GM18502 (cell line): ENCODE results near the gene CNBP.
"Not testable (repeated sequence)": the region's sequence is repeated elsewhere in the genome, so short reads cannot be mapped to it uniquely, and the experiment has no call there.

Experiments
- ATAC-seq: cut with Tn5 transposase; IDR thresholded peaks from one replicate; pipeline ENCODE4 v1.9.1; 2021; ENCODE audit warnings: mild to moderate bottlenecking; ENCODE audit not compliant: unreplicated experiment, poor library complexity

Gene CNBP

GRCh38 chr3:129187857-129188256, 4.2 kb upstream of the CNBP start:
- ATAC-seq: no peak

GRCh38 chr3:129185783-129186182, 2.1 kb upstream of the CNBP start:
- no peak for ATAC-seq

GRCh38 chr3:129184784-129185542, 1.3 kb upstream of the CNBP start:
- not testable (repeated sequence) for ATAC-seq

GRCh38 chr3:129184396-129184657, 631 bp upstream of the CNBP start:
- ATAC-seq: peak; percentile 9

DNA sequence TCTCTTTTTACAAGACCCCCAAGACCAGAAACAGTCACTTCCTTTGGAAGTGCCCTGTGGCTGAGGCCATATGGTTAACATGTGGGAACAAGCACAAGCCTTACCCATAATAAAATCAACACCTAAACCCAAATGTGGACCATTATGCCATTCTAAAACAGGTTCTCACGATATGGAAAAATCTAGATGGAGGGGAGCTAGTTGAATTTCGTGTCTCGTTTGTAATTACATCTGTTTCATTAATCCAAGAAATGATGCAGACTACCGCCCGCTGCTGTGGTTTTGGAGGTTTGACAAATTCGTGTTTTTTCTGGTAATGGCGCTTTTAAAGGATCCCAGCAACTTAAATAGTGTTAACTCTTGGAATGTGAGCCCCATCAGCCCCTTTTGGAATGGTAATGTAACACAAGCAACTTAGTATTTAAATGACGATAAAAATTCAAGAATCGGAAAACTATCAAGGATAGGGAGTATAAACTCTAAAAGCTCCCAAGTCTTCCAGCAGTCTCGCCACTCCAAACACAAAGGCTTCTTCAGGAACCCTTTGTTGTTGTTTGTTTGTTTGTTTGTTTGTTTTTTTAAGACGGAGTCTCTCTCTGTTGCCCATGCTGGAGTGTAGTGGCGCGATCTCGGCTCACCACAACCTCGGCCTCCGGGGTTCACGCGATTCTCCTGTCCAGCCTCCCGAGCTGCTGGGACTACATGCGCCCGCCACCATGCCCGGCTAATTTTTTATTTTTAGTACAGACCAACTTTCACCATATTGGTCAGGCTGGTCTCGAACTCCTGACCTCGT, 1.1 kb downstream of the CNBP start:
- ATAC-seq: no peak

GRCh38 chr3:129181819-129182218, 1.9 kb downstream of the CNBP start:
- ATAC-seq: no peak

GRCh38 chr3:129180461-129180860, 3.2 kb downstream of the CNBP start:
- ATAC-seq: no peak

- no peak for ATAC-seq
These were observed 7.6 kb downstream of the CNBP start for GRCh38 chr3:129176051-129176450.

GRCh38 chr3:129173725-129174124, 10.0 kb downstream of the CNBP start:
- ATAC-seq: no peak

DNA sequence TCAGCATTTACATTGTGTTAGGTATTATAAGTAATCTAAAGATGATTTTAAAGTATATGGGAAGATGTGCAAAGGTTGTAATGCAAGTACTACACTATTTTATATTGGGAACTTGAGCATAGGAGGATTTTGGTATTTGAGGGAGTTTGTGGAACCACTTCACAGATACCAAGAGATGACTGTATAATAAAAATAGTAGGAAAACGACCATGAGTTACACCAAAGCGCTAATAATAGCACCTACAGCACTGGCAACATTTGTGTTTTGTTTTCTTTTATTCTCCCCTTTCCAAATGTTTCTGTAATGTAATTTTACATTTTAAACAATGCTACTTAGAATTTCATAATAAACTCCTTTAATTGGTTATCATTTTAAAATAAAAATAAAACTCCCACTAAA, 10.5 kb downstream of the CNBP start:
- no peak for ATAC-seq

DNA sequence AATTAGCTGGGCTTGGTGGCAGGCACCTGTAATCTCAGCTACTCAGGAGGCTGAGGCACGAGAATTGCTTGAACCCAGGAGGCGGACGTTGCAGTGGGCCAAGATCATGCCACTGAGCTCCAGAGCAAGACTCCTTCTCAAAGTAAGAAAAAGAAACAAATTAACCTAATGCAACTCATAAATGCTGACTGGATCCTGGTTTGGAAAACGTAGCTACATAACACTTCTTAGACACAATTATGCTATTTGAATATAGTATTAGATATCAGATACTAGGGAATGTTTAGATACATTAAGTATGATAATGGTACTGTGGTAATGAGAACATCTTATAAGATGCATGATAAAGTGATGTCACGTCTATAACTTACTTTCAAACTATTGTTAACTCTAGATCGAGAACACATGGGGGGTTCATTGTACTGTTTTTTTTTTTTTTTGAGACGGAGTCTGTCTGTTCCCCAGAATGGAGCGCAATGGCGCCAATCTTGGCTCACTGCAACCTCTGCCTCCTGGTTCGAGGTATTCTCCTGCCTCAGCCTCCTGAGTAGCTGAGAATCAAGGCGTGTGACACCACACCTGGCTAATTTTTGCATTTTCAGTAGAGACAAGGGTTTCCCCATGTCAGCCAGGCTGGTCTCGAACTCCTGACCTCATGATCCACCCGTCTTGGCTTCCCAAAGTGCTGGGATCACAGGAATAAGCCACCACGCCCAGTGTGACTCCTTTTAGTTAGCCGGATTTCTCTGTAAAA, 16.9 kb downstream of the CNBP start:
- no peak for ATAC-seq

- not testable (repeated sequence) for ATAC-seq
These were observed 18.1 kb downstream of the CNBP start for GRCh38 chr3:129165594-129165993.

GRCh38 chr3:129164500-129164899, 19.2 kb downstream of the CNBP start:
- no peak for ATAC-seq

DNA sequence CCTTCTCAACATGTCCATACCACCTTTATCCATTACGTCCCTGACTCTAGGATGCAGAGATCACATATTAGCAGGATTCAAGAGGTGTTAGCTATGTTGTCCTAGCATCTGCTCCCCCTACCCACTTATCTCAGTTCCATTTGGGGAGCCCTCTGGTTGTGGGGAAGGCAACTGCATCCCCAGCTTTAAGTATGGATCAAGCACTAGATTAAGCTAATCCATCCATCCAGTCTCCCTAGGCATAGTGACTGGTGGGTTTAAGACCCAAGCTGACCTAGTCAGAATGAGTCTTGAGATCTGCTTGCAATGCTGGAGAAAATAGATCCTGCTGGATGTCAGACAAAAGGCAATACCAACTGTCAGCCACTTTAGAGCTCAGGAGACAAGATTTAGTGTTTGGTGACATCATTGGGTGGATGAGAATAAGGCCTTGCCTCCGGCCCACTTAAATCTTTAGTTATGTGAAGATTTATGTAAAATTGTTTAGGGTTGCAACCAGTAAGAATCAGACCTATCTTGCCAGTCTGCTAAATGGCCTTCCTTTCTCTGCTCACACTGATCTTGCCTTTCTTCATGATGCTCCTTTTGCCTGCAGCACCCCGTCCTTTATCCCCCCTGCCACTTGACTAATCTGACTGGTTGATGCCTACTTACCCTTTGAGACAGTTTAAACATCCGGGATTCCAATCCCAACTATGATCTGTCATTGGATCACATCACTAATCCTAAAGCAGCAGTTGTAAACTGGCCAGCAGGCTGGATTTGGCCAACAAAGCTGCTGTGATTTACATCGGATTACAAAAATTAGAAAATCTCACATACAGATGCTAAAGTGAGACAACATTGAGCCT, 20.7 kb downstream of the CNBP start:
- ATAC-seq: no peak

DNA sequence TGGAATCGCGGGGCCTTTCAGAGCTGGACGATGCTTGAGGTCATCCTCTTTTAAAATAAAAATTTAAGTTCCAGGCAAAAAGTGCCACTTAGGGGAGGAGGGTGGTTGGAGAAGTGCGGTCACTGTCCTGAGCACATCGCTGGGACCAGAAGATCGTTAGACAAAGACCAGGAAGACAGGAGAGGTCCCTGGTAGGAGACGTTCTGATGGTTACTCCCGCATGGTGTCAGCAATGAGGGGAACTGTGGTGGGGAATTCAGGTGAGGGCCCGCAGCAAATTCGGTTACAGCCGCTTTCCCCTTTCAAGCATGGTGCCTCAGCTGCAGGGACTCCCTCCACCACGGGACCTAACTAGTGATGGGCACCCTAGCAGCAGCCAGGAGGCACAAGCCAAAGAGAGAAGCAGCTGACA, 21.8 kb downstream of the CNBP start:
- peak; percentile 8 for ATAC-seq

DNA sequence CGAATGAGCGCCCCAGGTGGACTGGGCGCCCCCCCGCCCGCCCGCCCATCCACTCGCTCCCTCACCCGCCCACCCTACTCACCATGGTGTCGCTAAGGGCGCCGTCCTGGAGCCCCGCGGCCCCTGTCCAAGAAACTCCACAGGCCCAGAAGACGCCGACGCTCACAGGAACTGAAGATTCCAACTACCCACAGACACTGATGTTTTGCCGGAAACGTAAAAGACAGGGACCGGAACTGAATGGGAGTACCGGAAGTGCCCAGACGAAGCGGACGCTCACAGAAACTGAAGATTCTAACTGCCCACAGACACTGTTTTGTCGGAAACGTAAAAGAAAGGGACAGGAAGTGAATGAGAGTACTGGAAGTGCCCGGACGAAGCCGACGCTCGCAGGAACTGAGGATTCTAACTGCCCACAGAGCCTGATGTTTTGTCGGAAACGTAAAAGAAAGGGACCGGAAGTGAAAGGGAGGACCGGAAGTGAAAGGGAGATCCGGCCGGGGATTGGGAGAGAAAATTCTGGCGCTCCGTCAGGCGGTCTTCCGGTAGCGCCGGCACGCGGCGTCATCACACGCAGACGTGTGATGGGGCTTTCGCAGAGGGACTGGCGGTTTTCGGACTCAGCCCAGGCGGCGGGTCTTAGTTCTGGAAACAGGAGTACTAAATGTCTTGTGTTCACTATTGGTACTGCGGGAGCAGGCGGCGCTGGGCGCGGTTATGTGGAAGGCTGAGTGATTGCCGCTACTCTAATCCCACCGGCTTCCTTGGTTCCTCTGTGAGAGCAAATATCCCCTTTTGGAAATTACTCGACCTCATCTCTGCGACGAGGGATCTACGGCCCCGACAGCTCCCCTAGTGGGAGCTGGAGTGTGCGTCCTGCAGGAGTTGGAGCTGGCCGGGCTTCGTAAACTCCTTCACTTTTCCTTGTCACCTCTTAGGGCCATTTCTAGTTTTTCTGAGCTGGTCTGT, 22.5 kb downstream of the CNBP start, which contains the start of gene ISY1:
Gene ISY1, minus strand, starts transcription at position 173 of the 969 bp plus-strand sequence. Its CDS starts 88 bp downstream, at position 85.
- ATAC-seq: peak; percentile 78

- ATAC-seq: no peak
These were observed 38.9 kb downstream of the CNBP start for GRCh38 chr3:129144786-129145185.

- not testable (repeated sequence) for ATAC-seq
These were observed 42.7 kb downstream of the CNBP start for GRCh38 chr3:129141011-129141410.

DNA sequence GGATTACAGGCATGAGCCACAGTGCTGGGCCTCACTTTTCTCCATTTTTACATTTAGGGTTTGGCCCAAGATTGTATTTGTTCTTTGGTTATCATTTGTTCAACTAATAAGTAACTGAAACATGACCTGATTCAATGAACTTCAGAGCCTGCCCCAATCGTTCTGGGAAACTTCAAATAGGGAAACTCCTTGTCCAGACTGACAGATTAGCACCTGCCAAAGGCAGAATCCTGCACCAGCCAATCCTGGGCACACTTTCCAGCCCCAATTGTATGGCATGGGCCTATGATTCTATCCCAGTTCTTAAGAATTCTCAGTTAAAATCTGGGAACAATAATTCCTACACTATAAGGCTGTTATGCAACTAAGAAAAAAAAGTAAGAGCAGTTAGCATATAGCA, 43.8 kb downstream of the CNBP start:
- ATAC-seq: no peak
